Right atrium auricular region (tissue), 2 donors: ENCODE measurements around the gene CD2BP2. TPM values are rescaled to one million over a fixed set of nuclear protein-coding genes. Genes with fewer than 3 reads are reported as not detected.

ENCODE experiments used
- DNase-seq: peaks from one replicate; pipeline ENCODE4 v3.0.0-alpha.2; 2019; ENCODE audit warnings: low spot score
- H3K27ac ChIP-seq, 2 donors: fragments of 200-600 bp; sonication (generic); 1 replicate in 1 of 2; 2 replicates in 1 of 2; pipeline ENCODE4 v1.5.1; 2016 to 2019
- H3K27me3 ChIP-seq, 2 donors: fragments of 200-600 bp; sonication (generic); one replicate each; pipeline versions ENCODE4 v1.5.1 to v1.6.0; 2017 to 2019
- H3K36me3 ChIP-seq: fragments of 200-600 bp; sonication (generic); one replicate; pipeline ENCODE4 v1.5.1; 2016
- H3K4me1 ChIP-seq, 2 donors: fragments of 200-600 bp; sonication (generic); one replicate each; pipeline versions ENCODE4 v1.5.1 to v1.6.0; 2017 to 2019
- H3K4me3 ChIP-seq, 2 donors: fragments of 200-600 bp; sonication (generic); 1 replicate in 1 of 2; 2 replicates in 1 of 2; pipeline ENCODE4 v1.5.1; 2017 to 2019; ENCODE audit warnings: mild to moderate bottlenecking in 1 of 2, moderate library complexity in 1 of 2
- H3K9me3 ChIP-seq, 2 donors: fragments of 200-600 bp; sonication (generic); one replicate each; pipeline ENCODE4 v1.5.1; 2019
- CTCF ChIP-seq, 2 donors: fragments of 200-600 bp; sonication (generic); IDR thresholded peaks; one replicate each; pipeline ENCODE4 v1.5.1; 2019; ENCODE audit warnings: antibody characterized with exemption in 2 of 2
- total RNA-seq, 2 donors: library from RNA; depleted of rRNA; stranded (reverse); fragments of >200 nt; gene quantifications; one replicate each; pipeline ENCODE4 v1.1.0, GENCODE V29; 2016

The CD2BP2 gene
- total RNA-seq, 2 donors from 2014 or later = 22.0 to 39.3 TPM

DNA sequence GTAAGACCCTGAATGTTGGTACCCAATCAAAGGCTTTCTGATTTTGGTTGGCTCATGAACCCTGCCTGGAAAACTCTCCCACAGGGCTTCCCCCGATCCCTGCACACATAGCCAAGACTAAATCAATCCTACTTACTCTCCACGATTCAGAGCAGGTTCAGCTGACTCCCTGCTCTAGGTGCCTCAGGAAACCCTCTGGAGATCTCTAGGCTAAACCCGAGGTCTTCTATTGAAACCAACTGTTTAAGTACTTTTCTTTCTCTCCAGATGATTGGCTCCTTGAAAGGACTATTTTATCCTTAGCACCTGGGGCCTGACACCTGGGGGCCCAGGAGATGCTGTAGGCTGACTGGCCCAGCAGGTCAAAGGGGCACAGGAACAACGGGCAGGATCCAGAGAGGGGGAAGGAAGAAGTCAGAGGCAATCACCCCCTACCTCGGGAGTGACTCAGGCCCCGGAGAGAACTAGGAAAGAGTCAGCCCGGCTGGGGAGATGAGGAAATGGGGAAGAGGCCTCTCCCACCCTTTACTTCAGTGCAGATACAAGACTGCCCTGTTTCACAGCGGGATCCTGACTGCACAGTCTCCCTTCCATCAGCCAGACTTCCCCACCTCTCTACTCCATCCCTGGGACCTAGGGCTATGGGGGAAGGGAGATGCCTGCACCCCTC, 13.1 kb upstream of the CD2BP2 start:
- no peaks in the 10 kb centered on the region for H3K27me3 ChIP-seq
- H3K4me3 ChIP-seq = peak overlapping the region; percentile 90
- no peak for TF ChIP-seq CTCF (IDR thresholded peaks at IDR 0.05)
- H3K27ac ChIP-seq = peak overlapping the region; percentile 81 to 85
- DNase-seq = peak; percentile 70
- peaks cover 0 to 56% of the 10 kb centered on the region in 2 donors for H3K4me1 ChIP-seq
- H3K36me3 ChIP-seq = peaks cover 23% of the 10 kb centered on the region
- H3K9me3 ChIP-seq = no peaks in the 10 kb centered on the region

- Histone ChIP-seq H3K4me1 (peaks cover 0 to 55% of the 10 kb centered on the region in 2 donors), H3K9me3 (no peaks in the 10 kb centered on the region), H3K27ac (peak overlapping the region; percentile 81 to 85), H3K4me3 (peak overlapping the region; percentile 90), H3K36me3 (peaks cover 27% of the 10 kb centered on the region), H3K27me3 (no peaks in the 10 kb centered on the region)
- no peak for DNase-seq
- TF ChIP-seq CTCF (IDR thresholded peaks at IDR 0.05) = no peak
Measured at GRCh38 chr16:30367349-30368009, 12.4 kb upstream of the CD2BP2 start.

GRCh38 chr16:30366511-30366910, 11.4 kb upstream of the CD2BP2 start:
- H3K4me1 ChIP-seq = peaks cover 0 to 45% of the 10 kb centered on the region in 2 donors
- peaks cover 27% of the 10 kb centered on the region for H3K36me3 ChIP-seq
- TF ChIP-seq CTCF (IDR thresholded peaks at IDR 0.05) = no peak
- H3K27me3 ChIP-seq = no peaks in the 10 kb centered on the region
- no peaks in the 10 kb centered on the region for H3K9me3 ChIP-seq
- DNase-seq = no peak
- no peak overlapping the region for H3K4me3 ChIP-seq
- H3K27ac ChIP-seq = no peak overlapping the region

DNA sequence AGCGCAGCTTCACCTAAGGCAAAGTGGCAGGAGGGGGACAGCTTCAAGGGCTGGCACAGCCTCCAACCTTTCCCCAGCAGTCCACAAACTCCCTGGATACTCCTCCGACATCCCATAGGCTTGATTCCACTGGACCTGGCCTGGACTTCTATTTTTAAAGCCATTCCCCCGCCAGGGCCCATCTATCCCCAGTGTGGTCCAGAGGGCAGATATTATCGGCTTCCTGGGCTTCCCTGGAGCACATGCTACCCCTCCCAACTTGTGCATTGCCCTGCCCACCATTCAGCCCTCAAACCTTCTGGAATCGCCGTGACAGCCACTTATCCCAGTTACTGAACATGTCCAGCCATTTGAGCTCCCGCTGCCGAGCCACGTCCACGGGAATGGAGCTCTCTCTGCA, 10.1 kb upstream of the CD2BP2 start:
- H3K27ac ChIP-seq = no peak overlapping the region
- no peak for TF ChIP-seq CTCF (IDR thresholded peaks at IDR 0.05)
- DNase-seq = no peak

GRCh38 chr16:30361180-30361579, 6.1 kb upstream of the CD2BP2 start:
- H3K27me3 ChIP-seq = no peaks in the 10 kb centered on the region
- peaks cover 55% of the 10 kb centered on the region for H3K36me3 ChIP-seq
- DNase-seq = no peak
- H3K27ac ChIP-seq = no peak overlapping the region
- H3K4me3 ChIP-seq = no peak overlapping the region
- H3K9me3 ChIP-seq = no peaks in the 10 kb centered on the region
- TF ChIP-seq CTCF (IDR thresholded peaks at IDR 0.05) = no peak
- H3K4me1 ChIP-seq = peaks cover 0 to 19% of the 10 kb centered on the region in 2 donors

More for the DNA sequence above, 10.1 kb upstream of the CD2BP2 start:
- Histone ChIP-seq H3K9me3 (no peaks in the 10 kb centered on the region), H3K27me3 (no peaks in the 10 kb centered on the region), H3K4me1 (peaks cover 0 to 40% of the 10 kb centered on the region in 2 donors), H3K4me3 (no peak overlapping the region), H3K36me3 (peaks cover 27% of the 10 kb centered on the region)
